NCI-H1092 treated with DMSO at 0.1 percent for 48 hours (cell line): Measurements from ENCODE around the gene PNMA6E.
A peak's percentile ranks its signal among the peaks of the same experiment; 100 is the strongest.

Source experiments
- DNase-seq: peaks from one replicate; lab custom pipeline; 2025; lab: John Stamatoyannopoulos, UW

The PNMA6E gene

GRCh38 chrX:153401133-153401764, at the start of gene PNMA6E:
Gene PNMA6E (minus strand): TSS chrX:153401350. CDS start chrX:153398849, 2,501 bp downstream.
- DNase-seq: no peak

- DNase-seq: no peak
Observed at GRCh38 chrX:153450949-153451277, 49.8 kb upstream of the PNMA6E start.

DNA sequence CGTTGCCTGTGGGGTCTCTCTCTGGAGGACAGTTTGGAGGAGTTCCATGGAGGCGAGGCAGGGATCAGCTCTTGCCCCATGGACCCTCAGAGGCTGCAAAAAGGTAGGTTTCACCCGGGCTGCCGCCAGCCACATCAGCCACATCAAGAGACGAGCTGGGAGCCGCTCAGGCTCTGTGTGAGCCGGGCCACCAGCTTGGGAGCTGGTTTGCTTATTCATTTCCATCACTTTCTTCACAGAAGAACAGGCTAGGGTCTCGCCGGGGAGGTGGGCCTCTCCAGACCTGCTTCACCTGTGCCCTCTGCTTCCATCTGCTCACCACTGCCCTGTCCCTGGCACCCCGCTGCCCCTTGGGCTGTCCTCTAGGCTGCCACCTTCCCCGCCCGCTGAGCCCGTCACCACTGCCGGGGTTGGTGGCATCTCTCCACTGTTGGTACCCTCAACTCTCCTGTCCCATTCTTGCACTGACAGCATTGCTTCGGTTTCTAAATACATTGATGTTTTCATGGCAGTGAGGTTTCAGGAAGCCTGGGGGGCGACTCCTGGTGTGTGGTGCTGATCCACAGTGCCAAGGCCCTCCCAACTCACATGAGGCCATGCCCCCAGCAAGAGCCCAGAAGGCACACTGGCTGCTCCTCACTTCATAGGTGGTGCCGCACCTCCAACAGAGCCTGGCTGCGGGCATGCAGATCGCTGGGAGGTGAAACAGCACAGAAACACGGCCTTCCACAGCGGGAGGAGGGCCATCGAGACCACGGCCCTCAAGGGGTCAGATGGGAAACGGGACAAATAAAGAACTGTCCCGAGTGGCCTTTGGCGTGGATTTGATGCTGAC, 49.2 kb upstream of the PNMA6E start:
- DNase-seq: no peak

- DNase-seq: no peak
Observed at GRCh38 chrX:153449368-153450113, 48.4 kb upstream of the PNMA6E start.

GRCh38 chrX:153448556-153449367, 47.6 kb upstream of the PNMA6E start:
- DNase-seq: no peak

DNA sequence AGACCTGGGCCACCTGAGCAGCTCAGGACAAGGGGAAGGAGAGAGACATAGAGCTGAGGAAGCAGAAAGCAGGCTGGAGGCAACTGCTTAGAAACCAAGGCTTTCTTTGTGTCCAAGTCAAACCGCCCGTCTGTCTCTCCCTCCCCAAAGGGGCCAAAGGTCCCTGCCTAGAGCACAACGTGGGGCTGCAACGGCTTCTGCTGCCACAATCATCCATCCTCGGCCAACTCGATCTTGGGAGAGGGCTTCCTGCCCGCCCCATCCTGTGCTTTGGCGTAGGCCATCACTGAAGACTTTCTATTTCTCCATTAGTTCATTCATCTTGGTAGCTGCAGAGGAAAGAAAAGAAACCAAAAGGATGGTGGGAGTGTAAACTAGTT, 46.4 kb upstream of the PNMA6E start:
- no peak for DNase-seq

DNA sequence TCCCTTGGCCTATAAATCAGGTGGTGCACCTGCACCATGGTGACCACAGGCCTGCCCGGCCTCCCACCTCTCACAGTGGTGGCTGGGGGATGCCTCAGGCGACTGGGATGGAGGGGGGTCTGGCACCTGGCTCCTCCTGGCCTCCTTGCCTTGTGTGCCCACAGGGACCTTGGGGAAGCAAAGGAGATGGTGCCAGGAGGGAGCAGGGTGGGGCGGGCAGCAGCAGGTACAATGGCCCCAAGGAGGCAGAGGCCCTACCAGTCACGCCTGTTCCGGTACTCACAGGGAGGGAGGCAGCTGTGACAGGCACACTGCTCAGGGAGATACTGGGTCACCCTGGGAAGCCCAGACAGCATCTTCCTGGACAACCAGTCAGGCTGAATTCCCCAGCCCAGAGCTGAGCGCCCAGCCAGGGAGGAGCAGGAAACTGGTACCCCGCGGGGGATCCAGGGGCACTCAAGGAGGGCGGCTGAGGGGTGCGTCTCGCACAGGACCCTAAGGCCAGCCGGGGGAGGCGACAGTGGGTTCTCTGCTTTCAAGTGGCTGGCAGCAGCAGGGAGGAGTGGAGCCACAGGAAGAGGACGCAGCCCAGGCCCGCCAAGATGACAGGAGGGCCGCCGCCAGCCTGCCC, 45.9 kb upstream of the PNMA6E start:
- DNase-seq: no peak

- no peak for DNase-seq
Observed at GRCh38 chrX:153446636-153446936, 45.4 kb upstream of the PNMA6E start.

GRCh38 chrX:153445856-153446635, 44.9 kb upstream of the PNMA6E start, which contains the start of gene TREX2:
Gene TREX2 (minus strand): TSS chrX:153446056. CDS start chrX:153445430, 626 bp downstream.
- DNase-seq: no peak

GRCh38 chrX:153445106-153445855, 44.1 kb upstream of the PNMA6E start:
- no peak for DNase-seq

- no peak for DNase-seq
Observed at GRCh38 chrX:153444333-153445011, 43.3 kb upstream of the PNMA6E start.

GRCh38 chrX:153443476-153444332, 42.6 kb upstream of the PNMA6E start:
- DNase-seq: no peak

DNA sequence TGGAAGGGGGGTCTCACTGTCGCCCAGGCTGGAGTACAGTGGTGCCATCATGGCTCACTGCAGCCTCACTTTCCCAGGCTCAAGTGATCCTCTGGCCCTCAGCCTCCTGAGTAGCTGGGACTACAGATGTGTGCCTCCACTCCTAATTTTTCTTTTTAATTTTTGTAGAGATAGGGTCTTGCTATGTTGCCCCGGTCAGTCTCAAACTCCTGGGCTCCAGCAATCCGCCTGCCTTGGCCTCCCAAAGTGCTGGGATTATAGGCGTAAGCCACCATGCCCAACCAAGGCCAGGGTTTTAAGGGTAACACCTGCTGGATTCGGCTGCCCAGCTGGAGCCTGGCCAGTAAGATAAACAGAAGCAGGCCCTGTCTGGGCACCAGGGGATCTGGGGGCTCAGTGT, 41.3 kb upstream of the PNMA6E start:
- no peak for DNase-seq

- no peak for DNase-seq
Observed at GRCh38 chrX:153441981-153442380, 40.8 kb upstream of the PNMA6E start.

- DNase-seq: no peak
Observed at GRCh38 chrX:153441296-153441695, 40.1 kb upstream of the PNMA6E start.

- no peak for DNase-seq
Observed at GRCh38 chrX:153440556-153441135, 39.5 kb upstream of the PNMA6E start.

DNA sequence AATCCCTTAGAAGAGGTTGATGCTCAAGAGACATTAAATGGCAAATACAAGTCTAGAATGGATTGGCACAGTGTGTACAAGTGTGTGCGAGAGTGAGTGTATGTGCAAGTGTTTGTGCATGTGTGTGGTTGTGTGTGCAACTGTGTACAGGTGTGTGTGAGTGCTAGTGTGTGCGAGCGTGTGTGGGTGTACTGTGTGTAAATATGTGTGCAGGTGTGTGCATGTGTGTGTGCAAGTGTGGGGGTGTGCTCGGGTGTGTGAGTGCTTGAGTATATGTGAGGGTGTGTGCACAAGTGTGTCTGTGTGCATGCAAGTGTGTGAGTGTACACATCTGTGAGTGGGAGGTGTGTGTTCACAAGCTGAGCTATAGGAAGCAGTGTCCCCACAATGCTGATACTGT, 38.8 kb upstream of the PNMA6E start:
- no peak for DNase-seq

DNA sequence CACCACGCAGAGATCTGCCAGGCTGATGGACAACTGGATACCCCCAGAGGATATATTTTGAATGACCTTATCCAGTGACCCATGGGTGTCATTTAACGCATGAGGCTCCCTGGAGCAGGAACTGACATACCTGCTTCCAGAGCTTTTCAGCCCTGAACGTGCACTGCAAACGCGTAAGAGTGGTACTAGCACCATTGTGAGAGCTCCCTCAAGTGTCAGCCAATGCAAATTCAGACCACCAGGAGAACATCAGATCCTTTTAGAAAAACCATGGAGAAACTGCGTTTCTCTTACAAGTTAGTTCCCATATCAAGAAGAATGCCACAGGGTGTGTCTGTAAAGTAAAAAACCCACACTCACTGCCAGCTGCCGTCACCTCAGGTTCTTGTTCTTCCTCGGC, 37.4 kb upstream of the PNMA6E start:
- DNase-seq: peak; percentile 60
